ENCODE measurements around the gene MS4A6E. TPM values are rescaled to one million over a fixed set of nuclear protein-coding genes. Genes with fewer than 3 reads are reported as not detected.
A peak's percentile ranks its signal among the peaks of the same experiment; 100 is the strongest.

MS4A6E gene
- total and polyA plus RNA-seq, 2 of the 8 experiments (the other 6 are each of a cell fraction or from before 2014, with no cell fraction given): not detected

- Histone ChIP-seq H2BK120ac (replicated peaks; ENCODE audit: low read depth, low read length) (no peak overlapping the region), H3K27ac (ENCODE audit: low read depth, low read length) (no peak overlapping the region), H3K23ac (ENCODE audit: insufficient read length) (no peak overlapping the region), H3K36me3 (ENCODE audit: control insufficient read depth in 2 of 4, insufficient read depth in 4 of 4, low read length in 3 of 4) (no peaks in the 10 kb centered on the region), H3K4me2 (ENCODE audit: insufficient read depth in 1 of 2, low read depth in 2 of 2, low read length in 2 of 2) (no peak overlapping the region), H4K8ac (ENCODE audit: extremely low read depth, insufficient read depth, low read length) (no peak overlapping the region), H2AK5ac (ENCODE audit: low read depth, low read length) (no peak overlapping the region), H2BK15ac (ENCODE audit: low read length) (no peak overlapping the region), H3K14ac (ENCODE audit: insufficient read length) (no peak overlapping the region), H2AFZ (ENCODE audit: low read length) (0 out of 2 replicates have a peak overlapping the region, but pooled peaks have one; percentile 39), H3K23me2 (ENCODE audit: low read depth, low read length) (no peaks in the 10 kb centered on the region), H3K79me1 (ENCODE audit: low read depth, low read length) (no peaks in the 10 kb centered on the region), H3K27me3 (replicated peaks in 1 of 4; ENCODE audit: control insufficient read depth in 3 of 4, extremely low read depth in 1 of 4, insufficient read depth in 3 of 4, low read length in 3 of 4) (no peaks in the 10 kb centered on the region), H4K5ac (ENCODE audit: insufficient read length, low read depth, low read length) (no peak overlapping the region), H3K4me1 (replicated peaks in 1 of 4; ENCODE audit: control insufficient read depth in 3 of 4, insufficient read depth in 4 of 4, low read length in 3 of 4) (peaks cover 0 to 4% (median 0%) of the 10 kb centered on the region in 4 experiments; a peak in 3 of 7 replicates), H3K56ac (replicated peaks; ENCODE audit: insufficient read length, low read depth, low read length) (no peak overlapping the region), H3K79me2 (ENCODE audit: control insufficient read depth in 1 of 2, insufficient read depth in 2 of 2, low read length in 2 of 2) (no peaks in the 10 kb centered on the region), H2BK12ac (ENCODE audit: low read depth, low read length) (no peak overlapping the region), H3K4ac (replicated peaks; ENCODE audit: insufficient read length, low read depth, low read length) (no peak overlapping the region), H3K18ac (ENCODE audit: extremely low read depth, low read length) (no peak overlapping the region), H3K9ac (replicated peaks in 1 of 4; ENCODE audit: extremely low read depth in 1 of 4, low read depth in 3 of 4, low read length in 3 of 4) (no peak overlapping the region), H3K9me3 (ENCODE audit: insufficient read depth in 2 of 2, low read depth in 1 of 2, low read length in 1 of 2) (no peaks in the 10 kb centered on the region), H4K91ac (replicated peaks; ENCODE audit: insufficient read length, low read length) (no peak overlapping the region), H2BK20ac (ENCODE audit: low read length) (no peak overlapping the region), H3K4me3 (ENCODE audit: extremely low read depth in 1 of 4, insufficient read depth in 2 of 4, low read depth in 3 of 4, low read length in 4 of 4) (no peak overlapping the region), H4K20me1 (replicated peaks in 1 of 2; ENCODE audit: control insufficient read depth in 1 of 2, insufficient read depth in 2 of 2, low read length in 2 of 2) (no peaks in the 10 kb centered on the region), H2BK5ac (ENCODE audit: low read depth, low read length) (no peak overlapping the region)
- WGBS, 2 experiments (ENCODE audit: extremely low coverage in 1 of 2, insufficient coverage in 1 of 2, insufficient read length in 1 of 2, insufficient replicate concordance in 2 of 2, low coverage in 1 of 2, low lambda C conversion rate in 2 of 2, missing lambda C conversion rate in 1 of 2): 69% methylated on average over 3 of the region's 3 CpGs; no CpG with 5 or more reads in 1 of the 2 experiments
- FAIRE-seq (no peak), DNase-seq (ENCODE audit: low read depth in 1 of 2, low spot score in 2 of 2) (no peak)
- CTCF ChIA-PET (ENCODE audit: partially characterized antibody): interaction anchor here (0.6 to 1.7 kb wide), 6 partner anchors 9 to 1041 kb away, joined by 3 to 7 read pairs (median 3); no protein-coding TSS in a partner anchor
- POLR2A ChIA-PET (ENCODE audit: partially characterized antibody): no interaction called here
- TF ChIP-seq ASH2L (IDR thresholded peaks at IDR 0.05; ENCODE audit: low read length) (no peak), HDAC2 (IDR thresholded peaks at IDR 0.05; ENCODE audit: borderline replicate concordance in 1 of 2, low read depth in 2 of 2, low read length in 2 of 2) (no peak), E2F6 (IDR thresholded peaks at IDR 0.05) (no peak), PHF8 (conservative IDR thresholded peaks at IDR 0.05; ENCODE audit: low read depth, low read length) (no peak), SUZ12 (IDR thresholded peaks at IDR 0.05; ENCODE audit: low read length) (no peak), SAP30 (IDR thresholded peaks at IDR 0.05; ENCODE audit: insufficient read depth, insufficient replicate concordance, low read length) (no peak), KDM4A (IDR thresholded peaks at IDR 0.05; ENCODE audit: low read depth, low read length, severe bottlenecking) (no peak), KDM5A (IDR thresholded peaks at IDR 0.05; ENCODE audit: low read length) (no peak), POLR2AphosphoS5 (IDR thresholded peaks at IDR 0.05; ENCODE audit: low read depth, low read length) (no peak), NANOG (IDR thresholded peaks at IDR 0.05; ENCODE audit: insufficient read depth, low read depth, low read length, poor library complexity, severe bottlenecking) (no peak), CHD2 (IDR thresholded peaks at IDR 0.05; ENCODE audit: low read length) (no peak), SIN3A (conservative IDR thresholded peaks at IDR 0.05 in 1 of 2, IDR thresholded peaks at IDR 0.05 in 1 of 2; ENCODE audit: low read depth in 1 of 2, low read length in 2 of 2) (no peak), SIRT6 (IDR thresholded peaks at IDR 0.05; ENCODE audit: low read length) (no peak)
Observed at GRCh38 chr11:60339356-60339755, 12.3 kb downstream of the MS4A6E start.

Measured in H1 (cell line).